Tibial artery (tissue), 4 donors: ENCODE measurements around the gene XPA.

Experiments
- DNase-seq, 2 donors: peaks; one replicate each; pipeline ENCODE4 v3.0.0-alpha.2; 2019
- H3K27ac ChIP-seq, 2 donors: fragments of 200-600 bp; sonication (generic) in 1 of 2; 1 replicate in 1 of 2; 2 replicates in 1 of 2; pipeline ENCODE4 v1.5.1; 2018 to 2019; ENCODE audit warnings: mild to moderate bottlenecking in 1 of 2
- H3K27me3 ChIP-seq, 2 donors: fragments of 200-600 bp; sonication (generic) in 1 of 2; one replicate each; pipeline versions ENCODE4 v1.5.1 to v1.6.0; 2016 to 2019
- H3K36me3 ChIP-seq, 3 donors: fragments of 200-600 bp; sonication (generic) in 2 of 3; one replicate each; pipeline ENCODE4 v1.5.1; 2016 to 2019; ENCODE audit warnings: mild to moderate bottlenecking in 2 of 3
- H3K4me1 ChIP-seq, 4 donors: fragments of 200-600 bp; sonication (generic) in 2 of 4; 1 replicate in 3 of 4; 2 replicates in 1 of 4; pipeline ENCODE4 v1.5.1; 2016 to 2019
- H3K4me3 ChIP-seq, 2 donors: fragments of 200-600 bp; sonication (generic) in 1 of 2; 1 replicate in 1 of 2; 2 replicates in 1 of 2; pipeline ENCODE4 v1.5.1; 2018 to 2019; ENCODE audit warnings: mild to moderate bottlenecking in 2 of 2
- H3K9me3 ChIP-seq, 3 donors: fragments of 200-600 bp; sonication (generic) in 1 of 3; one replicate each; pipeline ENCODE4 v1.5.1; 2016 to 2019
- intact Hi-C: fragments of 100-400 bp; cut with DNase I; formaldehyde crosslinking; loops from one replicate; pipeline ENCODE4 v1.15.0; 2023; ENCODE audit warnings: low total_unique reads
- TF ChIP-seq, protein P1 (sequence below), 2 experiments: fragments of 200-600 bp in 1 of 2; fragments of 450-650 bp in 1 of 2; IDR thresholded peaks; one replicate each; pipeline ENCODE4 v1.5.1; 2017 to 2019; ENCODE audit warnings: antibody characterized with exemption in 2 of 2, mild to moderate bottlenecking in 1 of 2, moderate library complexity in 1 of 2

The XPA gene

DNA sequence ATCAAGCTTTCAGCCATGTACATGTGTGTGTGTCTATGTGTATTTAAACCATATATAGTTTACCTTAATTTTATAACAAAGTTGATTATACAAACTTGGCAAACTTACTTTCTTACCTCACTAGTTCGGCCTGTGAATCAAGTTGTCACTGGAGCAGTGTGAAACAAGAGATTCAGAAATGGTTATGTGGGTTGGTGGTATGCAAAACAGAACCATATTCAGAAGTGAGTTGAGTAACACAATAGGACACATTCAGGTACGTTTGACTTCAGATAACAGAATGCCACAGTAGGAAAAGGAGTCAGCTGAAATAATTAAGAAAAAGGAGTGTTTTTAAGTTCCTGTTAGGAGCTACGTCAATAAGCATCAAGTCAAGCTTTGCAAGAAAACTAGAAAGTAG is 21.5 kb downstream of the XPA start:
- H3K36me3 ChIP-seq: peaks cover 58 to 63% (median 61%) of the 10 kb centered on the region in 3 donors
- peak overlapping the region; percentile 59 to 67 for H3K27ac ChIP-seq

DNA sequence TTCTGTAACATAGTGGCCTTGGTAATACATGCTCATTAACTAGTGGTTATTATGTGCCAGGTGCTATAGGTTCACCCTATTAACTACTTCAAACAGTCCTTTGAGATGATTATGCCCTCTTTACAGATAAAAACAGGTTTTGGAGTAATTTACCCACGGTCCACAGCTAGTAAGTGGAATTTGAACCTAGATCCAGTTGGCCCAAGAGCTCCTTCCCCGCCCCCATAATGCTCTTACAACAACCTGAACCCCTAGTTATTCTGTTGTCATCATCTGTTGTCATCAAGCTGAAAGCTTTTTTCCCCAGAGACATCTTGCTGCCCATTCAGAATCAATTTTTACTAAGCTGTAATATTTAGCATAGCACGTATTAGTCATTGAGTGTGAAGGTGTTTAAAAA is 23.2 kb downstream of the XPA start:
- Histone ChIP-seq H3K27ac (no peak overlapping the region), H3K36me3 (peaks cover 68 to 70% (median 69%) of the 10 kb centered on the region in 3 donors), H3K4me1 (peaks cover 0 to 16% (median 0%) of the 10 kb centered on the region in 4 donors), H3K4me3 (no peak overlapping the region), H3K9me3 (no peaks in the 10 kb centered on the region), H3K27me3 (no peaks in the 10 kb centered on the region)
- TF ChIP-seq, protein P1, sequence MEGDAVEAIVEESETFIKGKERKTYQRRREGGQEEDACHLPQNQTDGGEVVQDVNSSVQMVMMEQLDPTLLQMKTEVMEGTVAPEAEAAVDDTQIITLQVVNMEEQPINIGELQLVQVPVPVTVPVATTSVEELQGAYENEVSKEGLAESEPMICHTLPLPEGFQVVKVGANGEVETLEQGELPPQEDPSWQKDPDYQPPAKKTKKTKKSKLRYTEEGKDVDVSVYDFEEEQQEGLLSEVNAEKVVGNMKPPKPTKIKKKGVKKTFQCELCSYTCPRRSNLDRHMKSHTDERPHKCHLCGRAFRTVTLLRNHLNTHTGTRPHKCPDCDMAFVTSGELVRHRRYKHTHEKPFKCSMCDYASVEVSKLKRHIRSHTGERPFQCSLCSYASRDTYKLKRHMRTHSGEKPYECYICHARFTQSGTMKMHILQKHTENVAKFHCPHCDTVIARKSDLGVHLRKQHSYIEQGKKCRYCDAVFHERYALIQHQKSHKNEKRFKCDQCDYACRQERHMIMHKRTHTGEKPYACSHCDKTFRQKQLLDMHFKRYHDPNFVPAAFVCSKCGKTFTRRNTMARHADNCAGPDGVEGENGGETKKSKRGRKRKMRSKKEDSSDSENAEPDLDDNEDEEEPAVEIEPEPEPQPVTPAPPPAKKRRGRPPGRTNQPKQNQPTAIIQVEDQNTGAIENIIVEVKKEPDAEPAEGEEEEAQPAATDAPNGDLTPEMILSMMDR (IDR thresholded peaks at IDR 0.05): no peak
- intact Hi-C loops: no loop called here
- DNase-seq: no peak

More for the DNA sequence above, 21.5 kb downstream of the XPA start:
- Histone ChIP-seq H3K4me3 (no peak overlapping the region), H3K4me1 (peaks cover 0 to 19% (median 0%) of the 10 kb centered on the region in 4 donors), H3K27me3 (no peaks in the 10 kb centered on the region), H3K9me3 (no peaks in the 10 kb centered on the region)
- DNase-seq: no peak
- intact Hi-C loops: no loop called here
- TF ChIP-seq, protein P1 (IDR thresholded peaks at IDR 0.05): no peak

DNA sequence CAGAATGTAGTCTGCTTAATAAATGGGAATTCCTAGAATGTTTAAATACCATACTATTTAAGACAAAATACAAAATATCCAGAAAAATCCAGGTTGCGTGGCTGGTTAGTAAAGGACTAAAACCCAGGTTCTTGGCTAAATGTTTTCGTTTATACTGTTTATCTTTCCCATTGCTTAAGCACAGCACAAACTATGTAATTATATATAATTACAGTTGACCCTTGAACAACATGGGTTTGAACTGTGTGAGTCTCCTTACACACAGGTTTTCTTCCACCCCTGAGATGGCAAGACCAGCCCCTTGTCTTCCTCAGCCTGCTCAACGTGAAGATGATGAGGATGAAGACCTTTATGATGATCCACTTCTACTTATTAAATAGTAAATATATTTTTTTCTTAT is 24.7 kb downstream of the XPA start:
- intact Hi-C loops: no loop called here
- peaks cover 75 to 79% (median 77%) of the 10 kb centered on the region in 3 donors for H3K36me3 ChIP-seq
- TF ChIP-seq, protein P1 (IDR thresholded peaks at IDR 0.05): no peak

DNA sequence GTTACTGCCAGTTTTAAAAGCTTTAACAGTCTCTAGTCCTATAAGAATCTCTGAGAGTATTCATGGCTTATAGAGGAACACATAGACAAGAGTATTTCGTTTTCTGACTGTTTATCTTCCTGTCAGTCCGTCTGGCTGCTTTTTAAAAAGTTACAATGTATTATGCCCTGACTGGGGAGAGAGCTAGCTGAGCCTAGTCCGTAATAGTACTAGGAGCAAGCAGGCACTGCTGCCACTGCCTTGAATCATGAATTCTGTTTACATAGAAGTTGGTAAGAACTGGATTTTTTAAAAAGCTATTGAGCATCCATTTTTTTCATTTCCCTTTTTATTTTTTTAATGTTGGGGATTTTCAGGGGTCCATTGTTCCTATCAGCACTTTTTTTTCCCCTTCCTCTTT is 26.6 kb downstream of the XPA start:
- no peaks in the 10 kb centered on the region for H3K27me3 ChIP-seq
- intact Hi-C loops: no loop called here
- TF ChIP-seq, protein P1 (IDR thresholded peaks at IDR 0.05): no peak
- H3K36me3 ChIP-seq: peaks cover 86 to 95% (median 92%) of the 10 kb centered on the region in 3 donors
- H3K4me3 ChIP-seq: no peak overlapping the region
- no peaks in the 10 kb centered on the region for H3K9me3 ChIP-seq
- no peak overlapping the region for H3K27ac ChIP-seq
- DNase-seq: no peak
- H3K4me1 ChIP-seq: peaks cover 0 to 4% (median 0%) of the 10 kb centered on the region in 4 donors

More for the DNA sequence above, 24.7 kb downstream of the XPA start:
- Histone ChIP-seq H3K27ac (no peak overlapping the region), H3K27me3 (no peaks in the 10 kb centered on the region), H3K9me3 (no peaks in the 10 kb centered on the region), H3K4me3 (no peak overlapping the region), H3K4me1 (peaks cover 0 to 16% (median 0%) of the 10 kb centered on the region in 4 donors)
- DNase-seq: no peak

DNA sequence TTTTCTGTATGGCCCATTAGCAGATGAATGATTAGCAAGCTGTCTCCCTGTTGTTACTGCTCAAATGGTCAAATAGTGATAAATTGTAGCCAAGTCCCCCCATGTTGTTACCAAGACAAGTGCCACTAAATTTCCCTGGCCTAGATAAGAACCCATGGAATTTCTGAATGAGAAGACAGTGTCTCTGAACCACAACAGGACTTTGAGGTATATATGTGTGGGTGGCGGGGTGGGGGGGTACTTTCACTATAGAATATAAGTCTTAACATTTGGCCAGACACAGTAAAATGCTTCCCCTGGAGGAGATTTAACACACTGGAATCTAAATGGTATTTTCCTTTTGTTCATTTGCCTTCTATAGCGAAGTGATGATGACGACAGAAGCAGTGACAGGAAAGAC is 28.7 kb downstream of the XPA start:
- no peaks in the 10 kb centered on the region for H3K27me3 ChIP-seq
- no peak for DNase-seq
- intact Hi-C loops: no loop called here
- peaks cover 92 to 97% (median 93%) of the 10 kb centered on the region in 3 donors for H3K36me3 ChIP-seq
- TF ChIP-seq, protein P1 (IDR thresholded peaks at IDR 0.05): no peak
- no peak overlapping the region for H3K27ac ChIP-seq
- H3K9me3 ChIP-seq: no peaks in the 10 kb centered on the region
- no peak overlapping the region for H3K4me3 ChIP-seq
- H3K4me1 ChIP-seq: no peaks in the 10 kb centered on the region
